Esophagus squamous epithelium (tissue), 4 donors: Measurements from ENCODE around the gene FUT1.

Source experiments
- CTCF ChIP-seq, 6 experiments: fragments of 450-650 bp in 4 of 6; fragments of 200-600 bp in 2 of 6; sonication (generic) in 2 of 6; IDR thresholded peaks; one replicate each; pipeline ENCODE4 v1.5.1; 2016 to 2019; ENCODE audit warnings: antibody characterized with exemption in 6 of 6, mild to moderate bottlenecking in 4 of 6, moderate library complexity in 4 of 6
- POLR2A ChIP-seq, 4 donors: fragments of 450-650 bp; IDR thresholded peaks; one replicate each; pipeline ENCODE4 v1.6.1; 2017; ENCODE audit warnings: antibody characterized with exemption in 4 of 4, mild to moderate bottlenecking in 4 of 4, moderate library complexity in 3 of 4

GRCh38 chr19:48726556-48726955 is 25.9 kb downstream of the FUT1 start:
- TF ChIP-seq CTCF (IDR thresholded peaks at IDR 0.05) (no peak), POLR2A (IDR thresholded peaks at IDR 0.05) (no peak)
